Measurements from ENCODE around the gene MAN2A2.
A peak's percentile ranks its signal among the peaks of the same experiment; 100 is the strongest.
"Not testable (repeated sequence)": the region's sequence is repeated elsewhere in the genome, so short reads cannot be mapped to it uniquely, and the experiment has no call there.

The MAN2A2 gene

GRCh38 chr15:90871139-90871715, 31.9 kb upstream of the MAN2A2 start:
- H3K36me3 ChIP-seq (ENCODE audit: control insufficient read depth in 1 of 2, insufficient read depth in 2 of 2, low read length in 2 of 2): peaks cover 4 to 7% of the 10 kb centered on the region in 2 donors
- H3K27ac ChIP-seq (ENCODE audit: low read depth, low read length): peak overlapping the region; percentile 61
- H3K27me3 ChIP-seq (ENCODE audit: control insufficient read depth in 1 of 2, insufficient read depth in 2 of 2, low read length in 2 of 2): no peaks in the 10 kb centered on the region
- no peaks in the 10 kb centered on the region for H3K9me3 ChIP-seq (ENCODE audit: control insufficient read depth in 1 of 2, low read length in 2 of 2)
- H3K4me1 ChIP-seq (ENCODE audit: control insufficient read depth in 1 of 2, insufficient read depth in 2 of 2, low read length in 2 of 2): peaks cover 49 to 50% of the 10 kb centered on the region in 2 donors
- H3K9ac ChIP-seq (ENCODE audit: low read depth in 1 of 2, low read length in 2 of 2): peak overlapping the region; percentile 74 to 87
- peak overlapping the region; percentile 67 to 90 for H3K4me3 ChIP-seq (ENCODE audit: low read depth in 1 of 2, low read length in 2 of 2)

GRCh38 chr15:90871716-90872485, 31.2 kb upstream of the MAN2A2 start:
- Histone ChIP-seq H3K9ac (ENCODE audit: low read depth in 1 of 2, low read length in 2 of 2) (peak overlapping the region; percentile 74 to 91), H3K36me3 (ENCODE audit: control insufficient read depth in 1 of 2, insufficient read depth in 2 of 2, low read length in 2 of 2) (peaks cover 8 to 13% of the 10 kb centered on the region in 2 donors), H3K9me3 (ENCODE audit: control insufficient read depth in 1 of 2, low read length in 2 of 2) (no peaks in the 10 kb centered on the region), H3K27ac (ENCODE audit: low read depth, low read length) (peak overlapping the region; percentile 61), H3K27me3 (ENCODE audit: control insufficient read depth in 1 of 2, insufficient read depth in 2 of 2, low read length in 2 of 2) (no peaks in the 10 kb centered on the region), H3K4me1 (ENCODE audit: control insufficient read depth in 1 of 2, insufficient read depth in 2 of 2, low read length in 2 of 2) (peaks cover 49 to 50% of the 10 kb centered on the region in 2 donors), H3K4me3 (ENCODE audit: low read depth in 1 of 2, low read length in 2 of 2) (peak overlapping the region; percentile 90 to 93)

GRCh38 chr15:90872486-90873184, 30.5 kb upstream of the MAN2A2 start:
- peaks cover 14 to 21% of the 10 kb centered on the region in 2 donors for H3K36me3 ChIP-seq (ENCODE audit: control insufficient read depth in 1 of 2, insufficient read depth in 2 of 2, low read length in 2 of 2)
- peak overlapping the region; percentile 90 to 93 for H3K4me3 ChIP-seq (ENCODE audit: low read depth in 1 of 2, low read length in 2 of 2)
- H3K27ac ChIP-seq (ENCODE audit: low read depth, low read length): peak overlapping the region; percentile 61
- peak overlapping the region; percentile 74 to 91 for H3K9ac ChIP-seq (ENCODE audit: low read depth in 1 of 2, low read length in 2 of 2)
- H3K9me3 ChIP-seq (ENCODE audit: control insufficient read depth in 1 of 2, low read length in 2 of 2): no peaks in the 10 kb centered on the region
- H3K4me1 ChIP-seq (ENCODE audit: control insufficient read depth in 1 of 2, insufficient read depth in 2 of 2, low read length in 2 of 2): peaks cover 49 to 50% of the 10 kb centered on the region in 2 donors
- no peaks in the 10 kb centered on the region for H3K27me3 ChIP-seq (ENCODE audit: control insufficient read depth in 1 of 2, insufficient read depth in 2 of 2, low read length in 2 of 2)

GRCh38 chr15:90873488-90873997, 29.6 kb upstream of the MAN2A2 start:
- H3K27ac ChIP-seq (ENCODE audit: low read depth, low read length): no peak overlapping the region
- peaks cover 44 to 46% of the 10 kb centered on the region in 2 donors for H3K4me1 ChIP-seq (ENCODE audit: control insufficient read depth in 1 of 2, insufficient read depth in 2 of 2, low read length in 2 of 2)
- peak overlapping the region; percentile 15 to 74 for H3K9ac ChIP-seq (ENCODE audit: low read depth in 1 of 2, low read length in 2 of 2)
- no peaks in the 10 kb centered on the region for H3K9me3 ChIP-seq (ENCODE audit: control insufficient read depth in 1 of 2, low read length in 2 of 2)
- no peaks in the 10 kb centered on the region for H3K27me3 ChIP-seq (ENCODE audit: control insufficient read depth in 1 of 2, insufficient read depth in 2 of 2, low read length in 2 of 2)
- H3K36me3 ChIP-seq (ENCODE audit: control insufficient read depth in 1 of 2, insufficient read depth in 2 of 2, low read length in 2 of 2): peaks cover 22 to 30% of the 10 kb centered on the region in 2 donors
- H3K4me3 ChIP-seq (ENCODE audit: low read depth in 1 of 2, low read length in 2 of 2): peak overlapping the region; percentile 90 to 93

- Histone ChIP-seq H3K4me3 (ENCODE audit: low read depth in 1 of 2, low read length in 2 of 2) (peak overlapping the region; percentile 32 to 93), H3K9ac (ENCODE audit: low read depth in 1 of 2, low read length in 2 of 2) (peak overlapping the region; percentile 15 to 20)
Measured at GRCh38 chr15:90873998-90874605, 29.0 kb upstream of the MAN2A2 start.

GRCh38 chr15:90874986-90875385, 28.1 kb upstream of the MAN2A2 start:
- not testable (repeated sequence) for H3K27ac ChIP-seq (ENCODE audit: low read depth, low read length); H3K4me3 ChIP-seq (ENCODE audit: low read depth in 1 of 2, low read length in 2 of 2)
- H3K36me3 ChIP-seq (ENCODE audit: control insufficient read depth in 1 of 2, insufficient read depth in 2 of 2, low read length in 2 of 2): peaks cover 32 to 44% of the 10 kb centered on the region in 2 donors

More at GRCh38 chr15:90873998-90874605, 29.0 kb upstream of the MAN2A2 start:
- H3K9me3 ChIP-seq (ENCODE audit: control insufficient read depth in 1 of 2, low read length in 2 of 2): no peaks in the 10 kb centered on the region
- H3K27me3 ChIP-seq (ENCODE audit: control insufficient read depth in 1 of 2, insufficient read depth in 2 of 2, low read length in 2 of 2): no peaks in the 10 kb centered on the region
- H3K27ac ChIP-seq (ENCODE audit: low read depth, low read length): no peak overlapping the region
- peaks cover 24 to 35% of the 10 kb centered on the region in 2 donors for H3K36me3 ChIP-seq (ENCODE audit: control insufficient read depth in 1 of 2, insufficient read depth in 2 of 2, low read length in 2 of 2)
- H3K4me1 ChIP-seq (ENCODE audit: control insufficient read depth in 1 of 2, insufficient read depth in 2 of 2, low read length in 2 of 2): peaks cover 39 to 40% of the 10 kb centered on the region in 2 donors

GRCh38 chr15:90875549-90875981, 27.5 kb upstream of the MAN2A2 start:
- no peak overlapping the region for H3K27ac ChIP-seq (ENCODE audit: low read depth, low read length)
- H3K4me1 ChIP-seq (ENCODE audit: control insufficient read depth in 1 of 2, insufficient read depth in 2 of 2, low read length in 2 of 2): peaks cover 24 to 25% of the 10 kb centered on the region in 2 donors
- H3K9me3 ChIP-seq (ENCODE audit: control insufficient read depth in 1 of 2, low read length in 2 of 2): no peaks in the 10 kb centered on the region
- peaks cover 36 to 49% of the 10 kb centered on the region in 2 donors for H3K36me3 ChIP-seq (ENCODE audit: control insufficient read depth in 1 of 2, insufficient read depth in 2 of 2, low read length in 2 of 2)
- no peaks in the 10 kb centered on the region for H3K27me3 ChIP-seq (ENCODE audit: control insufficient read depth in 1 of 2, insufficient read depth in 2 of 2, low read length in 2 of 2)
- no peak overlapping the region for H3K4me3 ChIP-seq (ENCODE audit: low read depth in 1 of 2, low read length in 2 of 2)
- H3K9ac ChIP-seq (ENCODE audit: low read depth in 1 of 2, low read length in 2 of 2): no peak overlapping the region

More at GRCh38 chr15:90874986-90875385, 28.1 kb upstream of the MAN2A2 start:
- H3K4me1 ChIP-seq (ENCODE audit: control insufficient read depth in 1 of 2, insufficient read depth in 2 of 2, low read length in 2 of 2): peaks cover 30 to 31% of the 10 kb centered on the region in 2 donors
- H3K27me3 ChIP-seq (ENCODE audit: control insufficient read depth in 1 of 2, insufficient read depth in 2 of 2, low read length in 2 of 2); H3K9me3 ChIP-seq (ENCODE audit: control insufficient read depth in 1 of 2, low read length in 2 of 2); H3K9ac ChIP-seq (ENCODE audit: low read depth in 1 of 2, low read length in 2 of 2): not testable (repeated sequence)

GRCh38 chr15:90876046-90876445, 27.1 kb upstream of the MAN2A2 start:
- peaks cover 36 to 54% of the 10 kb centered on the region in 2 donors for H3K36me3 ChIP-seq (ENCODE audit: control insufficient read depth in 1 of 2, insufficient read depth in 2 of 2, low read length in 2 of 2)
- H3K4me3 ChIP-seq (ENCODE audit: low read depth in 1 of 2, low read length in 2 of 2): no peak overlapping the region
- H3K27ac ChIP-seq (ENCODE audit: low read depth, low read length): no peak overlapping the region
- no peak overlapping the region for H3K9ac ChIP-seq (ENCODE audit: low read depth in 1 of 2, low read length in 2 of 2)
- H3K27me3 ChIP-seq (ENCODE audit: control insufficient read depth in 1 of 2, insufficient read depth in 2 of 2, low read length in 2 of 2): no peaks in the 10 kb centered on the region
- H3K9me3 ChIP-seq (ENCODE audit: control insufficient read depth in 1 of 2, low read length in 2 of 2): no peaks in the 10 kb centered on the region
- peaks cover 23% of the 10 kb centered on the region in 2 donors for H3K4me1 ChIP-seq (ENCODE audit: control insufficient read depth in 1 of 2, insufficient read depth in 2 of 2, low read length in 2 of 2)

GRCh38 chr15:90876512-90877170, 26.5 kb upstream of the MAN2A2 start:
- Histone ChIP-seq H3K4me3 (ENCODE audit: low read depth in 1 of 2, low read length in 2 of 2) (no peak overlapping the region), H3K27me3 (ENCODE audit: control insufficient read depth in 1 of 2, insufficient read depth in 2 of 2, low read length in 2 of 2) (no peaks in the 10 kb centered on the region), H3K36me3 (ENCODE audit: control insufficient read depth in 1 of 2, insufficient read depth in 2 of 2, low read length in 2 of 2) (peaks cover 36 to 60% of the 10 kb centered on the region in 2 donors), H3K9ac (ENCODE audit: low read depth in 1 of 2, low read length in 2 of 2) (no peak overlapping the region), H3K9me3 (ENCODE audit: control insufficient read depth in 1 of 2, low read length in 2 of 2) (no peaks in the 10 kb centered on the region), H3K27ac (ENCODE audit: low read depth, low read length) (no peak overlapping the region), H3K4me1 (ENCODE audit: control insufficient read depth in 1 of 2, insufficient read depth in 2 of 2, low read length in 2 of 2) (peaks cover 23% of the 10 kb centered on the region in 2 donors)

Measured in duodenal mucosa (tissue), 2 donors.